BE2C (cell line): ENCODE results near the gene GSPT1.

ENCODE experiments used
- DNase-seq: peaks from one replicate; pipeline ENCODE4 v3.0.0-alpha.2; 2020
- H3K27me3 ChIP-seq: fragments of 250-450 bp; sonication (Bioruptor Pico); 2 replicates; pipeline ENCODE4 v1.5.1; 2020; ENCODE audit warnings: mild to moderate bottlenecking
- H3K36me3 ChIP-seq: fragments of 250-450 bp; sonication (Bioruptor Pico); 2 replicates; pipeline ENCODE4 v1.5.1; 2020; ENCODE audit warnings: mild to moderate bottlenecking
- H3K4me1 ChIP-seq: fragments of 250-450 bp; sonication (Bioruptor Pico); 2 replicates; pipeline ENCODE4 v1.5.1; 2020
- H3K4me3 ChIP-seq: 2 replicates; pipeline ENCODE4 v1.5.1; 2011; ENCODE audit warnings: low read depth, low read length
- H3K9me3 ChIP-seq: fragments of 250-450 bp; sonication (Bioruptor Pico); 2 replicates; pipeline ENCODE4 v1.5.1; 2020
- CTCF ChIP-seq: IDR thresholded peaks from 2 replicates; pipeline ENCODE4 v1.5.1; 2012; ENCODE audit warnings: mild to moderate bottlenecking, low read depth, low read length

The GSPT1 gene

GRCh38 chr16:11907160-11907970, 8.4 kb downstream of the GSPT1 start:
- no peak for DNase-seq
- Histone ChIP-seq H3K27me3 (no peaks in the 10 kb centered on the region), H3K4me1 (no peaks in the 10 kb centered on the region; the same call in 1 of the 2 replicates), H3K4me3 (no peak overlapping the region), H3K9me3 (no peaks in the 10 kb centered on the region), H3K36me3 (peaks cover 45% of the 10 kb centered on the region)
- no peak for TF ChIP-seq CTCF

GRCh38 chr16:11903906-11904305, 11.8 kb downstream of the GSPT1 start:
- H3K4me1 ChIP-seq = no peaks in the 10 kb centered on the region; the same call in 1 of the 2 replicates
- TF ChIP-seq CTCF = no peak
- H3K27me3 ChIP-seq = no peaks in the 10 kb centered on the region
- peaks cover 45% of the 10 kb centered on the region for H3K36me3 ChIP-seq
- H3K4me3 ChIP-seq = no peak overlapping the region
- no peak for DNase-seq
- H3K9me3 ChIP-seq = no peaks in the 10 kb centered on the region

GRCh38 chr16:11901091-11901490, 14.7 kb downstream of the GSPT1 start:
- TF ChIP-seq CTCF = no peak
- H3K36me3 ChIP-seq = peaks cover 39% of the 10 kb centered on the region
- H3K9me3 ChIP-seq = no peaks in the 10 kb centered on the region
- no peaks in the 10 kb centered on the region for H3K27me3 ChIP-seq
- DNase-seq = no peak
- peaks cover 6% of the 10 kb centered on the region for H3K4me1 ChIP-seq
- H3K4me3 ChIP-seq = no peak overlapping the region

- Histone ChIP-seq H3K27me3 (no peaks in the 10 kb centered on the region), H3K9me3 (no peaks in the 10 kb centered on the region), H3K36me3 (peaks cover 53% of the 10 kb centered on the region), H3K4me1 (peaks cover 7% of the 10 kb centered on the region), H3K4me3 (no peak overlapping the region)
- no peak for DNase-seq
- TF ChIP-seq CTCF = no peak
These were observed 19.1 kb downstream of the GSPT1 start for GRCh38 chr16:11896486-11897176.

GRCh38 chr16:11893571-11893970, 22.2 kb downstream of the GSPT1 start:
- no peak for DNase-seq
- no peak for TF ChIP-seq CTCF
- Histone ChIP-seq H3K36me3 (peaks cover 66% of the 10 kb centered on the region), H3K4me1 (peaks cover 7% of the 10 kb centered on the region; the same call in 1 of the 2 replicates), H3K4me3 (no peak overlapping the region), H3K27me3 (no peaks in the 10 kb centered on the region), H3K9me3 (no peaks in the 10 kb centered on the region)

- no peak overlapping the region for H3K4me3 ChIP-seq
- H3K36me3 ChIP-seq = peaks cover 71% of the 10 kb centered on the region
- H3K27me3 ChIP-seq = no peaks in the 10 kb centered on the region
- TF ChIP-seq CTCF = no peak
- H3K4me1 ChIP-seq = peaks cover 7% of the 10 kb centered on the region; the same call in 1 of the 2 replicates
- DNase-seq = no peak
- no peaks in the 10 kb centered on the region for H3K9me3 ChIP-seq
These were observed 23.0 kb downstream of the GSPT1 start for GRCh38 chr16:11892761-11893160.
